HG02678 (cell line): Measurements from ENCODE around the gene ADIPOR2.
"Not testable (repeated sequence)": the region's sequence is repeated elsewhere in the genome, so short reads cannot be mapped to it uniquely, and the experiment has no call there.

Experiments
- ATAC-seq: cut with Tn5 transposase; IDR thresholded peaks from one replicate; pipeline ENCODE4 v1.9.1; 2021; ENCODE audit warnings: mild to moderate bottlenecking, moderate library complexity; ENCODE audit not compliant: unreplicated experiment

The ADIPOR2 gene

GRCh38 chr12:1731019-1731687 lies 40.3 kb downstream of the ADIPOR2 start:
- no peak for ATAC-seq

GRCh38 chr12:1731688-1732078 lies 40.8 kb downstream of the ADIPOR2 start:
- ATAC-seq: not testable (repeated sequence)

GRCh38 chr12:1732914-1733313 lies 42.0 kb downstream of the ADIPOR2 start:
- no peak for ATAC-seq

GRCh38 chr12:1733712-1734111 lies 42.8 kb downstream of the ADIPOR2 start:
- ATAC-seq: not testable (repeated sequence)

GRCh38 chr12:1737652-1738286 lies 46.9 kb downstream of the ADIPOR2 start:
- ATAC-seq: no peak

- no peak for ATAC-seq
These were observed 47.6 kb downstream of the ADIPOR2 start for GRCh38 chr12:1738446-1738845.

GRCh38 chr12:1739368-1739767 lies 48.5 kb downstream of the ADIPOR2 start:
- ATAC-seq: no peak

- no peak for ATAC-seq
These were observed 49.5 kb downstream of the ADIPOR2 start for GRCh38 chr12:1740161-1740948.

GRCh38 chr12:1741154-1741949 lies 50.5 kb downstream of the ADIPOR2 start:
- no peak for ATAC-seq

GRCh38 chr12:1744932-1745331 lies 54.1 kb downstream of the ADIPOR2 start:
- no peak for ATAC-seq

GRCh38 chr12:1747609-1748008 lies 56.7 kb downstream of the ADIPOR2 start:
- no peak for ATAC-seq

- no peak for ATAC-seq
These were observed 58.1 kb downstream of the ADIPOR2 start for GRCh38 chr12:1749019-1749418.

GRCh38 chr12:1750300-1750699 lies 59.4 kb downstream of the ADIPOR2 start:
- no peak for ATAC-seq

- ATAC-seq: no peak
These were observed 67.5 kb downstream of the ADIPOR2 start for GRCh38 chr12:1758376-1758775.

GRCh38 chr12:1758887-1759286 lies 68.0 kb downstream of the ADIPOR2 start:
- ATAC-seq: no peak

GRCh38 chr12:1760566-1761382 lies 69.9 kb downstream of the ADIPOR2 start:
- ATAC-seq: no peak

GRCh38 chr12:1761857-1762256 lies 71.0 kb downstream of the ADIPOR2 start:
- no peak for ATAC-seq

- no peak for ATAC-seq
These were observed 72.3 kb downstream of the ADIPOR2 start for GRCh38 chr12:1763153-1763552.

- no peak for ATAC-seq
These were observed 75.2 kb downstream of the ADIPOR2 start for GRCh38 chr12:1766110-1766509.

GRCh38 chr12:1767407-1768090 lies 76.7 kb downstream of the ADIPOR2 start:
- ATAC-seq: no peak
